ENCODE results near the gene EXOC4. TPM values are rescaled to one million over a fixed set of nuclear protein-coding genes. Genes with fewer than 3 reads are reported as not detected.

EXOC4 gene
- total RNA-seq, 1 experiment from 2014 or later = 75.8 TPM

DNA sequence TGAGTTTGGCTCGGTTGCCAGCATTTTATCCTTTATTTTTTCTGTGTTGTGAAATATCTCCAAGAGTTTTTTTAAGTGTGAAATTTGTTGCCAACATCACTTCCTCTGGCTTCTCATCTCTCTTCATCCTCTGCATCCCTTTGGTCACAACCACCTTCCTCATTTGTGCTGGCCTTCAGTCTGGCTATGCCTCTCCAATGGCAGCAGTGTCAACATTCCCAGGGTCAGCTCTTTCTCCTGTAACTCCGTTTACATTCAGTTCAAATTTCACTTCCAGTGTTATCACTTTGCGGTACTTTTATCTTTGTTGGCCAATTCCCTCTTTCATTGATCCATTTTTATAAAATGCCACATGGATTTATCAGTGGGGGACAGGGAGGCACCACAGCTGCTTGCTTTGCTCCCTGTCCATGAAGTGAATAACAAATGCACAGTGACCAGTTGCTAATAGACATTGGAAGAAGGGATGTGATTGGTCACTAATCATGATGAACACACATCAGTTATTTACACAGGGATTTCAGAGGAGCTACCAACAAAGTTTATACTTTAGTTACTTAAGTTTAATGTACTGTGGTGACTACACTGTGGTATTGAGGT is 562.8 kb downstream of the EXOC4 start:
- Histone ChIP-seq H3K27ac (ENCODE audit: insufficient read length, low read depth, low read length) (no peak overlapping the region), H3K14ac (ENCODE audit: insufficient read depth, low read length) (no peak overlapping the region), H2BK20ac (ENCODE audit: low read depth, low read length, poor library complexity, severe bottlenecking) (no peak overlapping the region), H3K9ac (ENCODE audit: extremely low read depth, insufficient read length, low read length) (no peak overlapping the region), H3K79me2 (ENCODE audit: insufficient read depth, low read length) (no peaks in the 10 kb centered on the region), H3K56ac (ENCODE audit: insufficient read length, low read depth, low read length) (no peak overlapping the region), H2AK5ac (ENCODE audit: insufficient read length, low read length) (no peak overlapping the region), H2BK12ac (ENCODE audit: insufficient read length, low read depth, low read length) (no peak overlapping the region), H3K23ac (ENCODE audit: insufficient read length, low read depth, low read length) (no peak overlapping the region), H3K4me1 (ENCODE audit: insufficient read depth, low read length) (no peaks in the 10 kb centered on the region), H3T11ph (ENCODE audit: low read length) (no peak overlapping the region), H2BK120ac (ENCODE audit: low read depth, low read length, poor library complexity, severe bottlenecking) (no peak overlapping the region), H3K27me3 (ENCODE audit: insufficient read depth, low read length) (no peaks in the 10 kb centered on the region), H2AFZ (ENCODE audit: low read length) (no peak overlapping the region), H3K4ac (ENCODE audit: low read depth, low read length) (no peak overlapping the region), H4K5ac (ENCODE audit: insufficient read length, low read depth, low read length) (no peak overlapping the region), H4K91ac (ENCODE audit: insufficient read length, low read depth, low read length) (no peak overlapping the region), H4K20me1 (ENCODE audit: control insufficient read depth, insufficient read depth, insufficient read length) (no peaks in the 10 kb centered on the region), H3K79me1 (ENCODE audit: insufficient read depth, low read depth, low read length, poor library complexity, severe bottlenecking) (no peaks in the 10 kb centered on the region), H3K23me2 (ENCODE audit: insufficient read length, low read depth, low read length, poor library complexity, severe bottlenecking) (no peaks in the 10 kb centered on the region), H2BK15ac (ENCODE audit: low read depth, low read length) (no peak overlapping the region), H2BK5ac (ENCODE audit: insufficient read length, low read length) (no peak overlapping the region), H4K8ac (replicated peaks; ENCODE audit: insufficient read length, low read depth, low read length) (no peak overlapping the region), H3K9me3 (ENCODE audit: control insufficient read depth, low read depth, low read length) (no peaks in the 10 kb centered on the region), H3K18ac (ENCODE audit: insufficient read length, low read depth, low read length) (no peak overlapping the region), H3K4me2 (ENCODE audit: insufficient read depth, insufficient read length, low read length) (no peak overlapping the region)
- WGBS (ENCODE audit: extremely low coverage, insufficient read length, low lambda C conversion rate) = no CpG with 5 or more reads among the region's 3 CpGs
- no peak overlapping the region for H3K4me3 Mint-ChIP-seq
- H3K27me3 Mint-ChIP-seq (ENCODE audit: low read depth) = no peaks in the 10 kb centered on the region
- TF ChIP-seq, protein P1, sequence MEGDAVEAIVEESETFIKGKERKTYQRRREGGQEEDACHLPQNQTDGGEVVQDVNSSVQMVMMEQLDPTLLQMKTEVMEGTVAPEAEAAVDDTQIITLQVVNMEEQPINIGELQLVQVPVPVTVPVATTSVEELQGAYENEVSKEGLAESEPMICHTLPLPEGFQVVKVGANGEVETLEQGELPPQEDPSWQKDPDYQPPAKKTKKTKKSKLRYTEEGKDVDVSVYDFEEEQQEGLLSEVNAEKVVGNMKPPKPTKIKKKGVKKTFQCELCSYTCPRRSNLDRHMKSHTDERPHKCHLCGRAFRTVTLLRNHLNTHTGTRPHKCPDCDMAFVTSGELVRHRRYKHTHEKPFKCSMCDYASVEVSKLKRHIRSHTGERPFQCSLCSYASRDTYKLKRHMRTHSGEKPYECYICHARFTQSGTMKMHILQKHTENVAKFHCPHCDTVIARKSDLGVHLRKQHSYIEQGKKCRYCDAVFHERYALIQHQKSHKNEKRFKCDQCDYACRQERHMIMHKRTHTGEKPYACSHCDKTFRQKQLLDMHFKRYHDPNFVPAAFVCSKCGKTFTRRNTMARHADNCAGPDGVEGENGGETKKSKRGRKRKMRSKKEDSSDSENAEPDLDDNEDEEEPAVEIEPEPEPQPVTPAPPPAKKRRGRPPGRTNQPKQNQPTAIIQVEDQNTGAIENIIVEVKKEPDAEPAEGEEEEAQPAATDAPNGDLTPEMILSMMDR (conservative IDR thresholded peaks at IDR 0.05) = no peak
- no peak overlapping the region; a peak in 1 of 7 replicates for H3K27ac Mint-ChIP-seq
- no peaks in the 10 kb centered on the region for H3K9me3 Mint-ChIP-seq
- H3K36me3 Mint-ChIP-seq (ENCODE audit: insufficient read depth in 1 of 3, low read depth in 3 of 3) = peaks cover 0 to 7% (median 0%) of the 10 kb centered on the region in 3 experiments; a peak in 2 of 7 replicates
- no peaks in the 10 kb centered on the region; a peak in 2 of 4 replicates for H3K4me1 Mint-ChIP-seq
- DNase-seq = no peak
